D721Med (cell line): ENCODE results near the gene DESI2.
A peak's percentile ranks its signal among the peaks of the same experiment; 100 is the strongest.
"Not testable (repeated sequence)": the region's sequence is repeated elsewhere in the genome, so short reads cannot be mapped to it uniquely, and the experiment has no call there.

Experiments
- DNase-seq: peaks from one replicate; pipeline ENCODE4 v3.0.0; 2011; ENCODE audit warnings: low spot score; ENCODE audit not compliant: insufficient read length
- FAIRE-seq: peaks from 2 replicates; lab custom pipeline; 2011; peaks lifted over from hg19 to GRCh38; lab: Jason Lieb, UNC
- TF ChIP-seq, protein P1 (sequence below): IDR thresholded peaks from 2 replicates; pipeline ENCODE4 v1.5.1; 2012; ENCODE audit warnings: mild to moderate bottlenecking, control low read depth; ENCODE audit not compliant: insufficient read depth; ENCODE audit errors: missing control alignments

DESI2 gene

DNA sequence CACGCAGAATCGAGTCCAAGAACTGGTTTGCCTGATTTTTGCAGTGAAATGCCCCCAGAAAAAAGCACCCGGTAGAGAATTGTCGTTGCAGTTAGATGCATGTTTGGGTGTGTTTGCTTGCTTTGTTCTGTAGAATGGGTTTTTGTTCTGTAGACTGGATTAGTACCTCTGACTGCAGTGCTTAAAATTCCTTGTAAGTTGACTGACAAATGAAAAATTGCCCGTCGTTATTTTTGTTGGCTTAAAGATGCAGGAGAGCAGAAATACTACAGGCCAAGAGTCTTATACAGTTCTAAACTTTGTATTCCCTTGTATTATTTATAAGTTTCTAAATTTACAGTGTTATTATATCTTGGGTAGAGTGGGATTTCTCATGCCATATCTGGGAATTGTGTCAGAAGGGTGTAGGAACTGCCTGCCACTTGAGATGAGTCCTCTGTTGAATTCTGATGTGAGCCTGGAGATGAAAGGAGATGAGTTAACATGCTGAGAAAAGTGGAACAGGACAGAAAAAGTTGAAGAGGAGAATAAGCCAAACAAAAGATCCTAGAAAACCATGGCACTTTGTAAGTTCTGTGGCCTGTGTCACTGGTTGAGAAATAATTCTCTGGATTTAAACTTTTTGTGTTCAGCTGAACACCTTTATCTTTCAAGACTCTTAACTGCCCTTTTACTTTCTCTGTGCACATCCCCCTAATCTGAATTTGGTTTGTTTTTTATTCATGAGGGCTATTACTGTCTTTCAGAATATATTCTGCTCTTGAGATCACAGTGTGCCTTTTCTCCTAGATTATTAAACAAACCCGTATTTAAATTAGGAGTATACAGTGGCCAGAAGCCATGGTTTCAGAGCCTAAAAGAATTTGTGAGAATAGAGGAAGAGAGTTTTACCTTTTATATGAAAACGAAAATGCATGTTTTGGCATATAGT is 1.4 kb downstream of the DESI2 start:
- no peak for DNase-seq
- TF ChIP-seq, protein P1, sequence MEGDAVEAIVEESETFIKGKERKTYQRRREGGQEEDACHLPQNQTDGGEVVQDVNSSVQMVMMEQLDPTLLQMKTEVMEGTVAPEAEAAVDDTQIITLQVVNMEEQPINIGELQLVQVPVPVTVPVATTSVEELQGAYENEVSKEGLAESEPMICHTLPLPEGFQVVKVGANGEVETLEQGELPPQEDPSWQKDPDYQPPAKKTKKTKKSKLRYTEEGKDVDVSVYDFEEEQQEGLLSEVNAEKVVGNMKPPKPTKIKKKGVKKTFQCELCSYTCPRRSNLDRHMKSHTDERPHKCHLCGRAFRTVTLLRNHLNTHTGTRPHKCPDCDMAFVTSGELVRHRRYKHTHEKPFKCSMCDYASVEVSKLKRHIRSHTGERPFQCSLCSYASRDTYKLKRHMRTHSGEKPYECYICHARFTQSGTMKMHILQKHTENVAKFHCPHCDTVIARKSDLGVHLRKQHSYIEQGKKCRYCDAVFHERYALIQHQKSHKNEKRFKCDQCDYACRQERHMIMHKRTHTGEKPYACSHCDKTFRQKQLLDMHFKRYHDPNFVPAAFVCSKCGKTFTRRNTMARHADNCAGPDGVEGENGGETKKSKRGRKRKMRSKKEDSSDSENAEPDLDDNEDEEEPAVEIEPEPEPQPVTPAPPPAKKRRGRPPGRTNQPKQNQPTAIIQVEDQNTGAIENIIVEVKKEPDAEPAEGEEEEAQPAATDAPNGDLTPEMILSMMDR, result no peak
- FAIRE-seq, result no peak

DNA sequence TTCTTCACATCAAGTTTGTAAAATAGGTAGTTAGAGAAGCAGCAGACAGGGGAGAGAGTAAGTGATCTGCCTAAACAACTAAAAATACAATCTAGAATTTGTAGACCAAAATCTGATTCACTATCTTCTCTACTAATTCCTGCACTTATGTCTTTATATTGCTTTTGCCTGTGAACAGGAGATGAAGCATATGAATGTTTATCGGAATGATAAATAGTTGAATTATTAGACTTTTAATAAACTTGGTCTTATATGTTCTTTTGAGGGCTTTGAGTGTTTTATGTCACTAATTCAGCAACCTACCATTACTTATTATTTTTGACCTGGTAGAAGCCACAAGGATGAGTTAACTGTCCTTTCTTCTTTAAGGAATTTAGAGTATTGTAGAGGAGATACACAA is 2.3 kb downstream of the DESI2 start:
- no peak for FAIRE-seq
- TF ChIP-seq, protein P1, result no peak
- DNase-seq, result no peak

DNA sequence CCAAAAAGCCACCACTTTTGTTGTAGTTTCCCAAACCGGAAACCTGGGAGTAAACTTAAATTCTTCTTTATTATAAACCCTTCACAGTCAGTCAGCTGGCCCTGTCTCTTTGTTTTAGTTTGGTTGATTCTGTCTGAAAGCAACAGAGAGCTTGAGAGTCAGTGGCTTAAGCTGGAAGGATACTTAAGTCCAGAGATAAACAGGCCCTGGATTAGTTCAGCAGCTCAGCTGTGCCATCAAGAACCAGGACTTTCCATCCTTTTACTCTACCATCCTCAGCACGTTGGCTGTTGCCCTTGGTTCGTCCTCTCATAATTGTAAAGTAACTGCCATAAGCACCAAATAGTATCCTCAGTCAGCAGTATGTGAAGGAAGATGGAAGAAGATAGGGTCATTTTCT is 4.5 kb downstream of the DESI2 start:
- TF ChIP-seq, protein P1, result no peak
- DNase-seq, result peak; percentile 60
- FAIRE-seq, result peak; percentile 89

DNA sequence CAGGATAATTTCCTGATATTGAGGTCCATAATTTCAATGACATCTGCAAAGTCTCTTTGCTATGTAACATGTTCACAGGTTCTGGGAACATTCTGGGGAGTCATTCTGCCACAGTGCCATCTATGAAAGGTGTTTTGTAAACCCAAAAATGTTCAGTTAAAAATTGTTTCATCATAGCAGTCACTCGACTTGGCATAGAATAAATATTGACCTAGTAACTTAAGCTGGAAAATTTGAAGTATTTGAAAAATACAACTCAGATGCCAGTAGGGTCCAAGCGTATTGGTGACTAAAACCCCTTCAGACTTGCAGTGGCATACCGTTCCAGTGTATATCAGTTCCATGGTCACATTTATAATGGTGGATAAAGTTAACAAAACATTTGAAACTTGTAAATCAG is 6.8 kb downstream of the DESI2 start:
- TF ChIP-seq, protein P1, result no peak
- FAIRE-seq (peak; percentile 25), DNase-seq (no peak)

DNA sequence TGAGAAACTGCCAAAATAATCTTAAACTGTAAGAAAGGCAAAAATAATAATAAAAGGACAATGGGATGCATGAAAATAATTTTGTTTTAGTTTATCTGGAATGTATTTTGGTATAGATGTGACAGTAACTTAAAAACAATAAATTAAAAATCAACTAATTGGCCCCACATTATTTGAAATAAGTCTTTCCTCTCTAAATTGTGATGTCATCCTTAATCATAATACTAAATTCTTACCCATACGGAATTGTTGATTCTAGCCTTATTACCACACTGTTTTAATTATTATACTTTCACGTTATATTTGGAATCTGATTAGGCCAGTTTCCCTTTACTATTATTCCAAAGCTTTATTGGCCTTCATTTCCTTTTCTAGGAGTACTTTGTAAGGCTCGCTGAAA is 7.7 kb downstream of the DESI2 start:
- FAIRE-seq (peak; percentile 21), DNase-seq (no peak)
- TF ChIP-seq, protein P1, result no peak

DNA sequence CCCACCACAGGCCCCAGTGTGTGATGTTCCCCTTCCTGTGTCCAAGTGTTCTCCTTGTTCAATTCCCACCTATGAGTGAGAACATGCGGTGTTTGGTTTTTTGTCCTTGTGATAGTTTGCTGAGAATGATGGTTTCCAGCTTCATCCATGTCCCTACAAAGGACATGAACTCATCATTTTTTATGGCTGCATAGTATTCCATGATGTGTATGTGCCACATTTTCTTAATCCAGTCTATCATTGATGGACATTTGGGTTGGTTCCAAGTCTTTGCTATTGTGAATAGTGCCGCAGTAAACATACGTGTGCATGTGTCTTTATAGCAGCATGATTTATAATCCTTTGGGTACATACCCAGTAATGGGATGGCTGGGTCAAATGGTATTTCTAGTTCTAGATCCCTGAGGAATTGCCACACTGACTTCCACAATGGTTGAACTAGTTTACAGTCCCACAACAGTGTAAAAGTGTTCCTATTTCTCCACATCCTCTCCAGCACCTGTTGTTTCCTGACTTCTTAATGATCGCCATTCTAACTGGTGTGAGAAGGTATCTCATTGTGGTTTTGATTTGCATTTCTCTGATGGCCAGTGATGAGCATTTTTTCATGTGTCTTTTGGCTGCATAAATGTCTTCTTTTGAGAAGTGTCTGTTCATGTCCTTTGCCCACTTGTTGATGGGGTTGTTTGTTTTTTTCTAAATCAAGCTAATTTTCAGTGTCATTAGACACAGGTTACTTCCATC is 8.8 kb downstream of the DESI2 start:
- FAIRE-seq, DNase-seq: not testable (repeated sequence)

DNA sequence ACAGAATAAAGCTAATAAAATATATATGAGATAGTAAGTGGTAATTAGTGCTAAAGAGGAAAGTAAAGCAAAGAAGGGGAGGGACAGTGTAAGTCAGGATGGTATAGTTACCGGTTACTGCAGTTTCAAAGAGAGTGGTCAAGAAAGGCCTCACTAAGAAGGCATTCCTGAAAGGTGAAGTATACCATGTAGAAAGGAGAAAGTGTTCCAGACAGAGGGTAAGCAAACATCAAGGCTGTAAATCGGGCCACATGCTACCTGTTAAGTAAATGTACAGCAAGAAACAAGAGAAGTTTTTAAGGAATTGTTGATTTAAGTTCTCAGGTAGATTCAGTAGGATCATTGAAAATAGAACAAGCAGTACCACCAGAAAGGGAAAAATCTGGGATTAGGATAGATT is 9.7 kb downstream of the DESI2 start:
- FAIRE-seq (no peak), DNase-seq (no peak)
- TF ChIP-seq, protein P1, result no peak
